ENCODE data around the gene GRK5.

- TF ChIP-seq POLR2A (IDR thresholded peaks at IDR 0.05) (no peak), CTCF (IDR thresholded peaks at IDR 0.05) (no peak)
These were observed 49.5 kb downstream of the GRK5 start for GRCh38 chr10:119256897-119257296.

Measured in lower leg skin (tissue), 3 donors.